SU-DHL-6 (cell line): Measurements from ENCODE around the gene TXLNB.

ENCODE experiments used
- CTCF ChIP-seq: fragments of 200-600 bp; sonication (generic); IDR thresholded peaks from one replicate; pipeline ENCODE4 v1.5.1; 2017; ENCODE audit warnings: antibody characterized with exemption, mild to moderate bottlenecking, low read length, moderate library complexity; ENCODE audit not compliant: insufficient read depth, poor library complexity, severe bottlenecking
- EZH2phosphoT487 ChIP-seq: fragments of 200-600 bp; sonication (generic), shearing (Covaris generic); conservative IDR thresholded peaks from 2 replicates; pipeline ENCODE4 v1.6.1; 2018; ENCODE audit warnings: mild to moderate bottlenecking, antibody characterized with exemption, low read length, moderate library complexity, mixed read lengths

DNA sequence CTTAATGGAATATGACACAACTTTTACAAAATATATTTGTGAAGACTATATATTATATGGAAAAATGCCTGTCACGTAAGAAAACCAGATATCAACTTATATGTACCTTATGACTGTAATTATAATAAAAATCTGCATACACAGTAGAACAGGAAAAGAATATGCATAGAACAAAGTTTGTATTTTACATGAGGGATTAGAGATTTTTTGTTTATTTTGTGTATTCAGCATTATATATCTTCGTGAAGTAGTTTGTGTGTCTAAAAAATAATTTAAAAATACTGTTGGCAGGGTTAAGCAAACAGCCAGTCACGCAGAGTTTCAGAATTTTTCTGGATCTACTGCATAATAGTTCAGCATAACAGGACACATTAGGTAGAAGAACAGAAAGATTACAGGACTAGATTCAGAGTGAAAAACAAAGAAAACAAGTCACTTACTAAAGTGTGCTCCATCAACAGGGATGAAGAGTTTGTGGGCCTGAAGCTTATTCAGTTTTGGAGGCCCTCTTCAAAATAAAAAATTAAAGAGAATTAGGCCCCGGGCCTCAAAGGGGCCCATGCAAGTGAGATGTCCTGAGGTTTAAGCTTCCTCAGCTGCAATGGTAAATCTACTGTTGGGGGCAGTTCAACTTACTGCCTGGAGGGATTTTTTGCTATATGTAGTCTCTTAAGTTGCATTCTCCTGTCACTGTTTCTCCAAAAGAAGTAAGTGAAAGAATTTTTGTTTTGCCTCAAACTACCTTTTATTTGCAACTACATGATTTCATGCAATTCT, 16.3 kb downstream of the TXLNB start:
- no peak for TF ChIP-seq CTCF
- TF ChIP-seq EZH2phosphoT487, result no peak
